OCI-LY1 (cell line): ENCODE results near the gene FAM117A.
A peak's percentile ranks its signal among the peaks of the same experiment; 100 is the strongest.

ENCODE experiments used
- H2AFZ ChIP-seq: fragments of 200-600 bp; sonication (generic), shearing (Covaris generic); 2 replicates; pipeline ENCODE4 v1.6.0; 2014; ENCODE audit warnings: antibody characterized with exemption, mild to moderate bottlenecking, low read length
- H3F3A ChIP-seq: fragments of 200-600 bp; sonication (generic), shearing (Covaris generic); 2 replicates; pipeline ENCODE4 v1.6.0; 2014; ENCODE audit warnings: mild to moderate bottlenecking, antibody characterized with exemption, low read length, moderate library complexity; ENCODE audit not compliant: insufficient read depth
- H3K27ac ChIP-seq: fragments of 200-600 bp; sonication (generic); 2 replicates; pipeline ENCODE4 v1.5.1; 2014; ENCODE audit warnings: low read length, mixed run types, mild to moderate bottlenecking, low read depth; ENCODE audit not compliant: poor library complexity, severe bottlenecking
- H3K27me3 ChIP-seq: fragments of 200-600 bp; sonication (generic); 2 replicates; pipeline ENCODE4 v1.6.0; 2014; ENCODE audit warnings: antibody characterized with exemption, mild to moderate bottlenecking, low read length, moderate library complexity; ENCODE audit not compliant: insufficient read depth
- H3K36me3 ChIP-seq: fragments of 200-600 bp; sonication (generic); 2 replicates; pipeline ENCODE4 v1.6.1; 2014; ENCODE audit warnings: mild to moderate bottlenecking, antibody characterized with exemption, low read length, moderate library complexity, mixed read lengths; ENCODE audit not compliant: insufficient read depth
- H3K4me1 ChIP-seq: fragments of 200-600 bp; sonication (generic); 2 replicates; pipeline ENCODE4 v1.5.1; 2014; ENCODE audit warnings: mild to moderate bottlenecking, low read length, moderate library complexity; ENCODE audit not compliant: insufficient read depth, severe bottlenecking
- H3K4me2 ChIP-seq: fragments of 200-600 bp; sonication (generic), shearing (Covaris generic); 2 replicates; pipeline ENCODE4 v1.6.1; 2014; ENCODE audit warnings: low read length
- H3K4me3 ChIP-seq: fragments of 200-600 bp; sonication (generic); 2 replicates; pipeline ENCODE4 v1.5.1; 2014; ENCODE audit warnings: low read length, low read depth, mild to moderate bottlenecking, mixed read lengths; ENCODE audit not compliant: poor library complexity, severe bottlenecking
- H3K79me2 ChIP-seq: fragments of 200-600 bp; shearing (Covaris generic); 2 replicates; pipeline ENCODE4 v1.6.1; 2016; ENCODE audit warnings: mixed run types, low read length, mixed read lengths; ENCODE audit not compliant: insufficient read depth
- H3K9ac ChIP-seq: fragments of 200-600 bp; sonication (generic), shearing (Covaris generic); 2 replicates; pipeline ENCODE4 v1.6.1; 2014; ENCODE audit warnings: mild to moderate bottlenecking, low read length, mixed read lengths
- H3K9me2 ChIP-seq: fragments of 200-600 bp; sonication (generic), shearing (Covaris generic); 2 replicates; pipeline ENCODE4 v1.6.1; 2014; ENCODE audit warnings: low read depth, mild to moderate bottlenecking, low read length, mixed read lengths
- H3K9me3 ChIP-seq: fragments of 200-600 bp; shearing (Covaris generic); 2 replicates; pipeline ENCODE4 v1.6.1; 2014; ENCODE audit warnings: low read length, mixed read lengths
- H4K20me1 ChIP-seq: fragments of 200-600 bp; sonication (generic), shearing (Covaris generic); 2 replicates; pipeline ENCODE4 v1.6.0; 2016; ENCODE audit warnings: mild to moderate bottlenecking, low read length; ENCODE audit not compliant: insufficient read depth
- EZH2 ChIP-seq: fragments of 200-600 bp; sonication (generic), shearing (Covaris generic); IDR thresholded peaks from 2 replicates; pipeline ENCODE4 v1.8.0; 2017; ENCODE audit warnings: borderline replicate concordance, mixed run types, mild to moderate bottlenecking, antibody characterized with exemption, low read length, moderate library complexity, mixed read lengths
- TF ChIP-seq, protein P1 (sequence below): fragments of 200-600 bp; sonication (generic), shearing (Covaris generic); IDR thresholded peaks from 2 replicates; pipeline ENCODE4 v1.5.1; 2017; ENCODE audit warnings: mild to moderate bottlenecking, antibody characterized with exemption, low read length, moderate library complexity, mixed read lengths

The FAM117A gene

GRCh38 chr17:49745175-49746139, 18.5 kb downstream of the FAM117A start:
- H3K79me2 ChIP-seq = peaks cover 55% of the 10 kb centered on the region
- peak overlapping the region; percentile 59 for H3K4me3 ChIP-seq
- H3K27me3 ChIP-seq = no peaks in the 10 kb centered on the region
- H4K20me1 ChIP-seq = no peaks in the 10 kb centered on the region
- H3K9me3 ChIP-seq = no peaks in the 10 kb centered on the region
- H3K4me1 ChIP-seq = peaks cover 98% of the 10 kb centered on the region
- no peak for TF ChIP-seq EZH2
- TF ChIP-seq, protein P1, sequence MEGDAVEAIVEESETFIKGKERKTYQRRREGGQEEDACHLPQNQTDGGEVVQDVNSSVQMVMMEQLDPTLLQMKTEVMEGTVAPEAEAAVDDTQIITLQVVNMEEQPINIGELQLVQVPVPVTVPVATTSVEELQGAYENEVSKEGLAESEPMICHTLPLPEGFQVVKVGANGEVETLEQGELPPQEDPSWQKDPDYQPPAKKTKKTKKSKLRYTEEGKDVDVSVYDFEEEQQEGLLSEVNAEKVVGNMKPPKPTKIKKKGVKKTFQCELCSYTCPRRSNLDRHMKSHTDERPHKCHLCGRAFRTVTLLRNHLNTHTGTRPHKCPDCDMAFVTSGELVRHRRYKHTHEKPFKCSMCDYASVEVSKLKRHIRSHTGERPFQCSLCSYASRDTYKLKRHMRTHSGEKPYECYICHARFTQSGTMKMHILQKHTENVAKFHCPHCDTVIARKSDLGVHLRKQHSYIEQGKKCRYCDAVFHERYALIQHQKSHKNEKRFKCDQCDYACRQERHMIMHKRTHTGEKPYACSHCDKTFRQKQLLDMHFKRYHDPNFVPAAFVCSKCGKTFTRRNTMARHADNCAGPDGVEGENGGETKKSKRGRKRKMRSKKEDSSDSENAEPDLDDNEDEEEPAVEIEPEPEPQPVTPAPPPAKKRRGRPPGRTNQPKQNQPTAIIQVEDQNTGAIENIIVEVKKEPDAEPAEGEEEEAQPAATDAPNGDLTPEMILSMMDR = no peak
- H3K27ac ChIP-seq = peak overlapping the region; percentile 93
- peaks cover 26% of the 10 kb centered on the region; the same call in 1 of the 2 replicates for H3K36me3 ChIP-seq
- no peaks in the 10 kb centered on the region for H3K9me2 ChIP-seq
- H3K9ac ChIP-seq = peak overlapping the region; percentile 59
- H2AFZ ChIP-seq = no peak overlapping the region
- peak overlapping the region; percentile 79 for H3K4me2 ChIP-seq
- peaks cover 10% of the 10 kb centered on the region for H3F3A ChIP-seq

DNA sequence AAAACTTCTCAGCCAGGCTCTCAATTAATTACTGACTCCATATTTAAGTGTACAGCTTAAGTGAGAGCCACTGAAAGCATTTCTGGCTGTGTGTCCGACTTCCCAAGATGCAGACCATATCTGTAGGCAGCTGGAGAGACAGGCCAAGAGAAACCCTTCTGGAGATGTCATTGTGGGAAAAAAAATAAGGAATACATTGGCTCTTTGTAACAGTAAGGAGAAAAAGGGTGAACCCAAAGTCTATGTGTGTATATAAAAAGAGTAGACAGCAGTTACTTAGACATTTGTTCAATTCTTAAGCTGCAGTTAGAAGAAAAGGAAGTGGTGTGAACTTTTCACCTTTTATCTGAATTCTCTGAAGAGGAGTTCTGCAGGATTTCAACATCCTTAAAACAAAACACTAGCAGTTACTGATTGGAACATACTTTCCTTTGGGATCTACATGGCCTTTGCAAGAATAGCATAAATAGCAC, 21.7 kb downstream of the FAM117A start:
- Histone ChIP-seq H3K27me3 (no peaks in the 10 kb centered on the region), H3K4me2 (peak overlapping the region; percentile 97), H3K9ac (peak overlapping the region; percentile 80; the same call in 1 of the 2 replicates), H3K9me2 (no peaks in the 10 kb centered on the region), H3K4me1 (peaks cover 98% of the 10 kb centered on the region), H3K79me2 (peaks cover 68% of the 10 kb centered on the region), H4K20me1 (no peaks in the 10 kb centered on the region), H3F3A (0 out of 2 replicates have a peak, but pooled peaks cover 6% of the 10 kb centered on the region), H3K36me3 (peaks cover 24% of the 10 kb centered on the region), H3K27ac (peak overlapping the region; percentile 97), H2AFZ (no peak overlapping the region), H3K4me3 (peak overlapping the region; percentile 61), H3K9me3 (no peaks in the 10 kb centered on the region)
- TF ChIP-seq, protein P1 = no peak
- no peak for TF ChIP-seq EZH2

DNA sequence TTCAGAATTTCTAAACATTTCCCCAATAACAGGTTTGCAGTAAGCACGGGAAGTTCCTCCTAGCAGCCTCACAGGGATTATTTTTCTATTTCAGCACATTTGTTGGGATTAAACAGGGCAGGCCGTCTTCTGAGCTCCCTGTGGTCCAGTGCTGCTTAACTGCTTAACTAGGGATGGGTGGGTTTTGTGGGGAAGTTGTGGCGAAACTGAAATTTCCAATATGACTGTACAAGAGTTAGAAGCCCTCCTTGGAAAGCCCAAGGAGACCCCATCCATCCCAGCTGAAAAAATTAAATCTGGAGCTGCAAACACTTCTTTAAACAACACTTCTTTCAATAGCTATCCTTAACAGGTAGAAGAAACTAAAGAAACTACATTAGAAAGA, 22.2 kb downstream of the FAM117A start:
- Histone ChIP-seq H3K9me3 (no peaks in the 10 kb centered on the region), H3K36me3 (peaks cover 29% of the 10 kb centered on the region), H3K79me2 (peaks cover 71% of the 10 kb centered on the region), H3K4me1 (peaks cover 98% of the 10 kb centered on the region), H3K4me2 (peak overlapping the region; percentile 97), H3K9me2 (no peaks in the 10 kb centered on the region), H3K9ac (peak overlapping the region; percentile 80), H2AFZ (no peak overlapping the region), H4K20me1 (no peaks in the 10 kb centered on the region), H3F3A (0 out of 2 replicates have a peak, but pooled peaks cover 6% of the 10 kb centered on the region), H3K27ac (peak overlapping the region; percentile 97), H3K27me3 (no peaks in the 10 kb centered on the region), H3K4me3 (peak overlapping the region; percentile 61)
- TF ChIP-seq, protein P1 = no peak
- TF ChIP-seq EZH2 = no peak
